Activated T-helper 1 cell treated with anti-CD3 and anti-CD28 coated beads, Interleukin-12 subunit alpha, Interleukin-12 subunit beta, Interleukin-2, Interleukin-4 antibody, amounts not matched to agents 30 ng/mL and 10 ng/mL and 1 ng/mL, durations not matched to agents 14 hours and 24 hours and 36 hours (primary cell): ENCODE results near the gene EXD3. TPM values are rescaled to one million over a fixed set of nuclear protein-coding genes. Genes with fewer than 3 reads are reported as not detected.
"Not testable (repeated sequence)": the region's sequence is repeated elsewhere in the genome, so short reads cannot be mapped to it uniquely, and the experiment has no call there.

Source experiments
- DNase-seq: peaks from one replicate; pipeline ENCODE4 v3.0.0; 2021; ENCODE audit warnings: low spot score
- H3K27ac Mint-ChIP-seq: one replicate; pipeline ENCODE4 v1.8.0; 2021; ENCODE audit warnings: mild to moderate bottlenecking, mixed read lengths
- H3K27me3 Mint-ChIP-seq: one replicate; pipeline ENCODE4 v1.8.0; 2022; ENCODE audit warnings: mild to moderate bottlenecking, moderate library complexity, mixed read lengths; ENCODE audit not compliant: insufficient read depth
- H3K36me3 Mint-ChIP-seq: one replicate; pipeline ENCODE4 v1.8.0; 2021; ENCODE audit warnings: low read depth, mixed read lengths
- H3K4me1 Mint-ChIP-seq: one replicate; pipeline ENCODE4 v1.8.0; 2021; ENCODE audit warnings: low read depth, mixed read lengths
- H3K4me3 Mint-ChIP-seq: one replicate; pipeline ENCODE4 v1.8.0; 2021; ENCODE audit warnings: mild to moderate bottlenecking, moderate library complexity, mixed read lengths
- H3K9me3 Mint-ChIP-seq: one replicate; pipeline ENCODE4 v1.8.0; 2021; ENCODE audit warnings: mixed read lengths
- intact Hi-C: fragments of 100-400 bp; cut with micrococcal nuclease; formaldehyde crosslinking; loops from one replicate; pipeline ENCODE4 v1.15.1; 2024
- total RNA-seq: library from RNA; stranded (reverse); gene quantifications from 2 replicates; pipeline ENCODE4 v1.2.3, GENCODE V29; 2022

The EXD3 gene, protein sequence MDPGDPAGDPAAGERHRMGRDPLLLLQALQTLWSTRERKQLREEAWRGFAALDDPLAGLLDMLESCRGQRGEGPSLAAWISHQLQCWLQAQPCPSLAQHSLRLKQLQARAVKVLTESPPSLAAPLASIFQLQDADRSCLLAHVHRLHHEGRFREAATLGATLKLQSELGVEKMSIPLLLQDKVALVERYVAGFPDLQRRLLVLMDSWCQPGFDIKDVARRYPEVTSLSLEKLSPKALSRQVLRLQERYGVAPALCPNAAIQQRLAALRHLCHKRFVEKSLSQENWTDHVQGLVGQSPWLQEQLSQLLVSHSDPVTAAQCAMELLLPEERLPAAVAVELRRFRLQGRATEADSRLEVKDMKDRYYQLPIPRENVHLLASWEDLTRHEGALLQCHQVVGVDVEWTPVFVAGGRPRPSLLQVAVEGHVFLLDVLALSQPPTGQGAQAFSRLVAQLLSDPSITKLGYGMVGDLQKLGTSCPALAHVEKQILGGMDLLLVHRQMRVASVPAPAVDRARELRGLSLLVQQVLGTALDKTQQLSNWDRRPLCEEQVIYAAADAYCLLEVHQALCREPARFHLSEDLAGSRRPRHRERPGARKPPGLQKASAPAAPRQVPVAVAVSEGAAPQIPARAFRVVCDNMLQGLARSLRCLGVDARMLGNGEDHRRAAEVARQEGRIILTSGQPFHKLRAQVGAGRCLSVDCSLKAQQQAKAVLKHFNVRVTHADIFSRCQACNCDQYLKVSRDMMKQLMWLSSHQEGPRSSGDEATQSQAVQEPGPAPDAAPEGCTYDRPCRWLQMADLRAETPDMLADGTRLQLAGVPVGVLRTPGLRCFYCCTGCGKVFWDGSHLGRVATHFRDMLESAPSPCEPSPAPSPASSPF
- total RNA-seq, result 4.8 and 4.9 TPM in 2 replicates

- intact Hi-C loops, result loop anchor here (1.0 to 10.0 kb wide), 8 partner anchors 12 to 181 kb away; partner anchors contain the start of genes ENTPD8, MRPL41, NRARP and NSMF
- peaks cover 9% of the 10 kb centered on the region for H3K27me3 Mint-ChIP-seq
These were observed at the start of gene EXD3, which contains the start of gene NOXA1 for GRCh38 chr9:137422604-137423513. TSS of gene EXD3 (minus strand) at chr9:137423162. CDS start at chr9:137395357, 27,805 bp downstream. TSS of gene NOXA1 (plus strand) at chr9:137423393. CDS start at chr9:137423530, 137 bp downstream.

DNA sequence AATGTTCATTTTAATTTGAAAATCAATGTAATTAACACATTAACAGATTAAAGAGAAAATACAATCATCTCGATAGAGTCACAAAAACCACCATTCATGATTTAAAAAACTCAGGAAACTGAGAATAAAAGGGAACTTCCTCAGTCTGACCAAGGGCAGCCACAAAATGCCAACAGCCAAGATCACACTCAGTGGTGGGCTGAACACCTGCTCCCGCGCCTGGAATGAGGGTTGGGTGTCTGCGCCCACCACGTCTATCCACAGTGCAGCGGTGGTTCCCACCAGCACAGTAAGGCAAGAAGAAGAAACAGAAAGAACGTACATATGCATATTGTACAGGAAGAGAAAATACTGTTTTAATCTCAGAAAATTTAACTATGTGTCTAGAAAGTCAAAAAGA is 47.8 kb upstream of the EXD3 start:
- DNase-seq, result no peak
- H3K27me3 Mint-ChIP-seq, result peaks cover 7% of the 10 kb centered on the region

More at GRCh38 chr9:137422604-137423513, at the start of gene EXD3, which contains the start of gene NOXA1:
- Mint-ChIP-seq H3K4me3 (peak within 1 kb of the TSS; percentile 90), H3K9me3 (no peaks in the 10 kb centered on the region), H3K4me1 (peaks cover 7% of the 10 kb centered on the region), H3K27ac (peak within 1 kb of the TSS; percentile 52), H3K36me3 (peaks cover 5% of the 10 kb centered on the region)
- peak; percentile 92 for DNase-seq

DNA sequence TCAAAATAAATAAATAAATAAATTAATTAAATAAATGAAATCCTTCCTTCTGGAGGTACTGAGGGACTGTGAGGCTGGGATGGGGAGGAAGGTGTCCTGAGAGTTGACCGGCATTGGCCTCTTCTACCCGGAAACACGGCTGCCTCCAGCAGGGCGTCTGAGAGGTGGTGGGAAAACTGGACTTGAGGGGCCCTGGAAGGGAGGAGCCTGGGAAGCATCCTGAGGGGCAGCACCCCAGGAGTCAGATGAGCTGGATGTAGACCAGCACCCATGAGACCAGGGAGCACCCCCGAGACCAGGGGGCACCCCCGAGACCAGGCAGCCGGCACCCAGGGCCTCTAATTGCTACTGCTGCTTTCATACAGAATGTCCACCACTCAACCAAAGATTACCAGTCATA is 44.9 kb upstream of the EXD3 start:
- DNase-seq, result no peak
- H3K9me3 Mint-ChIP-seq, result peaks cover 1% of the 10 kb centered on the region
- peaks cover 7% of the 10 kb centered on the region for H3K27me3 Mint-ChIP-seq
- peaks cover 7% of the 10 kb centered on the region for H3K4me1 Mint-ChIP-seq
- no peak overlapping the region for H3K27ac Mint-ChIP-seq
- intact Hi-C loops, result no loop called here
- no peak overlapping the region for H3K4me3 Mint-ChIP-seq
- no peaks in the 10 kb centered on the region for H3K36me3 Mint-ChIP-seq

More for the DNA sequence above, 47.8 kb upstream of the EXD3 start:
- Mint-ChIP-seq H3K36me3 (peaks cover 5% of the 10 kb centered on the region), H3K4me1 (peaks cover 7% of the 10 kb centered on the region), H3K27ac (no peak overlapping the region), H3K4me3 (no peak overlapping the region), H3K9me3 (peaks cover 17% of the 10 kb centered on the region)
- intact Hi-C loops, result no loop called here

- Mint-ChIP-seq H3K27me3 (peaks cover 7% of the 10 kb centered on the region), H3K4me3 (no peak overlapping the region), H3K4me1 (peaks cover 7% of the 10 kb centered on the region), H3K27ac (no peak overlapping the region), H3K36me3 (no peaks in the 10 kb centered on the region), H3K9me3 (no peaks in the 10 kb centered on the region)
- intact Hi-C loops, result no loop called here
- no peak for DNase-seq
These were observed 44.2 kb upstream of the EXD3 start for GRCh38 chr9:137467161-137467581.

- H3K4me1 Mint-ChIP-seq, H3K4me3 Mint-ChIP-seq, H3K9me3 Mint-ChIP-seq, DNase-seq, H3K27me3 Mint-ChIP-seq, H3K36me3 Mint-ChIP-seq, intact Hi-C loops: not testable (repeated sequence)
- peak overlapping the region; percentile 55 for H3K27ac Mint-ChIP-seq
These were observed 43.6 kb upstream of the EXD3 start for GRCh38 chr9:137466389-137467085.

- intact Hi-C loops, result no loop called here
- peaks cover 5% of the 10 kb centered on the region for H3K4me1 Mint-ChIP-seq
- DNase-seq, result no peak
- no peaks in the 10 kb centered on the region for H3K9me3 Mint-ChIP-seq
- H3K27ac Mint-ChIP-seq, result peak overlapping the region; percentile 55
- H3K36me3 Mint-ChIP-seq, result no peaks in the 10 kb centered on the region
- no peak overlapping the region for H3K4me3 Mint-ChIP-seq
- H3K27me3 Mint-ChIP-seq, result peaks cover 6% of the 10 kb centered on the region
These were observed 42.9 kb upstream of the EXD3 start for GRCh38 chr9:137465720-137466388.

GRCh38 chr9:137465000-137465719 is 42.2 kb upstream of the EXD3 start:
- DNase-seq, result no peak
- no peaks in the 10 kb centered on the region for H3K9me3 Mint-ChIP-seq
- no peak overlapping the region for H3K4me3 Mint-ChIP-seq
- H3K36me3 Mint-ChIP-seq, result no peaks in the 10 kb centered on the region
- H3K27ac Mint-ChIP-seq, result no peak overlapping the region
- H3K4me1 Mint-ChIP-seq, result no peaks in the 10 kb centered on the region
- intact Hi-C loops, result no loop called here
- H3K27me3 Mint-ChIP-seq, result peaks cover 2% of the 10 kb centered on the region

- Mint-ChIP-seq H3K9me3 (no peaks in the 10 kb centered on the region), H3K27me3 (no peaks in the 10 kb centered on the region), H3K36me3 (no peaks in the 10 kb centered on the region), H3K4me1 (no peaks in the 10 kb centered on the region), H3K4me3 (no peak overlapping the region), H3K27ac (no peak overlapping the region)
- intact Hi-C loops, result no loop called here
- no peak for DNase-seq
These were observed 41.5 kb upstream of the EXD3 start for GRCh38 chr9:137464291-137464999.

DNA sequence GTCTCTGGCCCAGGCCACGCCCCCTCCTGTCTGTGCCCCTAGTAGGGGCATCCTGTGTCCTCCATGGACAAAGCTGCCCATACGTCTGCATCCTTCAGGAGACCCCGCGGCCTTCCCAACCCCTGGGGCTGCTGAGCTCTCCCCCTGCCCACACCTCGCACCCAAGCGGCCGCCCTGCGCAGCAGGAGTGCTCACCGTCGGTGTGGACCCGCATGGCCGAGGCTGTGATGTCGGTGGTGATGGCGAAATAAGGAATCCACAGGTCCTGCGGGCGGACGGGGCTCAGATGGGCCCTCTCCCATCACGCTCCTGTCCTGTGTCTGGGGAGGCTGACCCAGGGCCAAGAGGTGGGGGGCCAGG is 40.9 kb upstream of the EXD3 start:
- DNase-seq, result no peak
- no peaks in the 10 kb centered on the region for H3K9me3 Mint-ChIP-seq
- no peaks in the 10 kb centered on the region for H3K36me3 Mint-ChIP-seq
- no peak overlapping the region for H3K27ac Mint-ChIP-seq
- no peaks in the 10 kb centered on the region for H3K27me3 Mint-ChIP-seq
- intact Hi-C loops, result no loop called here
- H3K4me1 Mint-ChIP-seq, result no peaks in the 10 kb centered on the region
- H3K4me3 Mint-ChIP-seq, result no peak overlapping the region

DNA sequence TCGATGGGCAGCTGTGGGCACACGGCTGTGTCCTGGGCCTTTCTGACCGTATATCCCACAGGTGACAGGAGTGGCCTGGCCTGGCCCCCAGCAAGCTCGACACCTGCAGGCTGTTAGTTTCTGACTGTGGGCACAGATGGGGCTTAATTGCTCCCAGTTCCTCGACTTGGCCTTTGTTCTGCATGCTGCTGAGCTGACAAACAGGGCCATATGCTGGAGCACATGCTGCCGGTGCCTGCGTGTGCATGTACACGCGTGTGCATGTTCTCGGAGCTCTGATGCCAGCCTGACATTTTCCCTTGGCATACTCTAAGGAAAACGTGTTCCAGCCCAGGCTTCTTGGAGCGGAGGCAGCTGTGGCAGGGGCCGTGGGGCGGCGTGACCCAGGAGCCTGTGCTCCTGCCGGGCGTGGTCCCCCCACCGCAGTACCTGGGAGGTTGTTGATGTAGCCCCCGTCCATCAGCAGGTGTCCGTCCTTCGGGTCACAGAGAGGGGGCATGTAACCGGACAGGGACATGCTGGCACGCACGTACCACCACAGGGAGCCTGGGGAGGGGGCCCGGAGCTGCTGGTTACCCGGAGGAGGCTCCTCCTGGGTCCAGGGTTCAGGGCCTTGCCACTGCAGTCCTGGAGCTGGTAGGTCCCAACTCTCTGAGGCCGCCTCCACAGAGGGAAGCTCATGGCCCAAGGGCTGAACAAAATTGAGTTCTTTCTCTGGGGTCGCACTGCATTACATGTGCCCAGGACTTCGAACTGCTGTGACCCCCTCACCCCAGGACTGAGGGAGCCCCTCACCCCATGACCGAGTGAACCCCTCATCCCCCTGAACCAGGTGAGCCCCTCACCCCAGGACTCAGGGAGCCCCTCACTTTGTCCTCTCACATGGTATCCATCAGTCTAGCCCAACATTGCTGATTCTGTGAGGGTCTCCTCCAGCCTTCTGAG is 40.3 kb upstream of the EXD3 start:
- H3K27ac Mint-ChIP-seq, result no peak overlapping the region
- no peaks in the 10 kb centered on the region for H3K36me3 Mint-ChIP-seq
- no peaks in the 10 kb centered on the region for H3K4me1 Mint-ChIP-seq
- intact Hi-C loops, result no loop called here
- H3K9me3 Mint-ChIP-seq, result no peaks in the 10 kb centered on the region
- H3K4me3 Mint-ChIP-seq, result peak overlapping the region; percentile 30
- no peaks in the 10 kb centered on the region for H3K27me3 Mint-ChIP-seq
- no peak for DNase-seq
